Activated naive CD4-positive, alpha-beta T cell treated with anti-CD3 and anti-CD28 coated beads, Interleukin-2, amount 50 U/mL, for 72 hours (primary cell): Measurements from ENCODE around the gene POU2AF1. TPM values are rescaled to one million over a fixed set of nuclear protein-coding genes. Genes with fewer than 3 reads are reported as not detected.

Source experiments
- ATAC-seq, 2 donors: fragments of 150-1000 bp; cut with Tn5 transposase; 2 replicates each; pipeline ENCODE4 v1.10.0; 2021; ENCODE audit warnings: mild to moderate bottlenecking in 2 of 2, moderate library complexity in 2 of 2
- DNase-seq, 2 donors: peaks; one replicate each; pipeline ENCODE4 v3.0.0; 2021 to 2022; ENCODE audit warnings: low spot score in 2 of 2
- H3K27ac Mint-ChIP-seq, 2 donors: one replicate each; pipeline ENCODE4 v1.8.0; 2022; ENCODE audit warnings: mild to moderate bottlenecking in 2 of 2, mixed read lengths in 2 of 2
- H3K36me3 Mint-ChIP-seq, 2 donors: one replicate each; pipeline ENCODE4 v1.8.0; 2022; ENCODE audit warnings: mixed read lengths in 2 of 2
- H3K9me3 Mint-ChIP-seq, 2 donors: one replicate each; pipeline ENCODE4 v1.8.0; 2022; ENCODE audit warnings: mixed read lengths in 2 of 2
- total RNA-seq, 2 donors: library from RNA; stranded (reverse); gene quantifications; one replicate each; pipeline ENCODE4 v1.2.3, GENCODE V29; 2022

POU2AF1 gene
- total RNA-seq, 2 donors from 2014 or later: 3.2 to 11.0 TPM

DNA sequence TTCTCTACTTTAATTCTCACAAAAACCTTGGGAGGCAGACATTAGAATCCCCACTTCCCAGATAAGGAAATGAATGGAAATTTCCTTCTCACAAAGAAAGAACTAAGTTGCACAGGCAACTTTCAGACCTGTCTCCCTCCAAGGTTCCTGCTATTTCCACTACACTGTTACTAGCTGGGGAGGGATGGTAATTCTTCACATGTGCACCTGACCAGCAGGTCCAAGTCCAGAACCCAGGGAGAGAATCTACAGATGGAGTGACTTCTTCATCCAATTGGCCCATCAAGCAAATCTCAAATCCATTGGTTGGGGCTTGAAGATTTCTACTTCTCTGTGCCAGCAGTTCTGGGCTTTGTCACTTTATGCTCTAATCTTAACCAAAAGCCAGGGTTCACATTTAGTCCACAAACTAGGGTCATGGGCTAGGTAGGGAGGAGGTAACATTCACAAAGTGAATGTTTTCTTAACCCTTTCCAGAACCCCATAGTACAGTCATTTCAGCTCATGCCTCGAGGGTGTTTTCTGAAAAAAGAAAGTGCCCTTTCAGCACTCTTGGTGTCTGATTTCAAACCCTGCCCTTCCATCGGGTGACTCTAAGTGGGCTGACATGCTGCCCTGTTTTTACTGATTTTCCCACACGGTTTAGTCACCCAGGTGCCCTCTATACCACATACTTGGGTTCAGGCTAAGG, 2.7 kb downstream of the POU2AF1 start:
- no peaks in the 10 kb centered on the region for H3K36me3 Mint-ChIP-seq
- H3K27ac Mint-ChIP-seq: peak overlapping the region in 1 of 2 donors; percentile 85
- peak; percentile 34 to 60 for DNase-seq
- H3K9me3 Mint-ChIP-seq: peaks cover 0 to 4% of the 10 kb centered on the region in 2 donors
- ATAC-seq: peak; percentile 43 to 58

DNA sequence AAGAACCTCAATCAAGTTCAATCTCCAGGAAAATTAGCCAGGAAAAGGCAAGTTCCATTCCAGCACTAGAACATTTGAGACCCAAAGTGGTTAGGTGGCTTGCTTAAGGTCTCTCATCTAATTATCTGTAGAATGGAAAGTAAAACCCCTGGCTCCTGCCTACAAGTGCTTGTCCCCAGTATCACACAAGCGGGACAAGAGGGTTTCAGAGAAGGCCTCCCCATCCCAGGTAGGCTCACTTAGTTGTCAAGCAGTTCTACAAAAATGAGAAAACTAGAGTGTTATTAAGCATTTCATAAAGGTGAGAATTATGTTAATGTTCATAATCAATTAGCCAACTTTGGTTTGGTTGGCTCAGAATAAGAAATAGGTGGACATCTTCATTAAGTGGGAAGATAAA, 5.5 kb downstream of the POU2AF1 start:
- peak overlapping the region in 1 of 2 donors; percentile 17 for H3K27ac Mint-ChIP-seq
- no peak for DNase-seq
- ATAC-seq: no peak
- no peaks in the 10 kb centered on the region for H3K9me3 Mint-ChIP-seq
- peaks cover 0 to 6% of the 10 kb centered on the region in 2 donors for H3K36me3 Mint-ChIP-seq

DNA sequence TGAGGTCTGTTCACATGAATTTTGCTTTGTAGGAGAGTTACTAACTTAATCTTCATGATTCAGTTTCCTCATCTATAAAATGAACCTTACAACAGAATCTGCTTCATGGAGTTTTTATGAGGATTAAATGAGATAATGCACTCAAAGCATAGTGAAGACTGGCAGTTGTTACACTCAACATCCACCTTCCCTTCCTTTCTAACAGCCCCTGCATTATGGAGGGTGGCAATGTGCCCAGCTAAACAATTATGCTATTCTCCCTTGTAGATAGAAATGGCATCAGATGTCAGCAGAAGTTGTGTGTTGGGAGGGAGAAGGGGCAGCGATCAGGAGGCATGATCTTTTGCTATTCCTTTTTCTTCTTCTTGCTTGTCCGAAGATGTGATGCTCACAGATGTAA, 6.5 kb downstream of the POU2AF1 start:
- Mint-ChIP-seq H3K27ac (no peak overlapping the region), H3K36me3 (peaks cover 0 to 8% of the 10 kb centered on the region in 2 donors), H3K9me3 (no peaks in the 10 kb centered on the region)
- no peak for ATAC-seq
- DNase-seq: no peak

DNA sequence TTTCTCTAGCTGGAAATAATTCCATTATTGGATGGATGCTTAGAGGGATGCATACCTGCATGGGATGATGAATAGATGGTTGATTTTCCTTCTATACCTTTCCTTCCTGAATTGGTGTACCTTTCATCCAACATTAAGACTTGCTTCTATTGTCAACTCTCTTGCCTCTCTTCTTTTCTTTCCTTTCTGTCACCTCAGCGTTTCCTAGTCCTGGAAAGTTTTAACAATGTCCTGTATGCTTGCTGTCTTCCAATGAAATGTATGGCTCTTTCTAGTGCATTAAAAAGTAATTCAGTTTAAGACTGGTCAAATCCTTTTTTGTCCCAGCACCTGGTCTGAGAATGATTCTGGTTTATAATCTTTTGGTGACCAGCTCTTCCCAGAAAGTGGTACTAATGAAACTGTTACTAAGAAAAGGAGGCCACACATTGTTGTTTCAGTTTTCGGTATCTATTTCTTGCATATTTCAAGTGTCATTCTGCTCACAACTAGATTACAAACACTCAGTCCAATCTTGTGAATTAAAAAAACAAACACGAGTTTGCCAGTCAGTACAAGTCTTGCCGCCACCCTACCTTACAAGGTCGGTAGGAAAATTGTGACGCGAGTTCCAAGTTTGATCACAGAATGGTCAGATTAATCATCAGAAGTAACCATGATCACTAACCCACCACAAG, 8.0 kb downstream of the POU2AF1 start:
- ATAC-seq: peak; percentile 81 to 92
- H3K36me3 Mint-ChIP-seq: peaks cover 0 to 12% of the 10 kb centered on the region in 2 donors
- peak overlapping the region; percentile 76 to 86 for H3K27ac Mint-ChIP-seq
- DNase-seq: peak in 1 of 2 donors; percentile 31
- peaks cover 0 to 2% of the 10 kb centered on the region in 2 donors for H3K9me3 Mint-ChIP-seq

DNA sequence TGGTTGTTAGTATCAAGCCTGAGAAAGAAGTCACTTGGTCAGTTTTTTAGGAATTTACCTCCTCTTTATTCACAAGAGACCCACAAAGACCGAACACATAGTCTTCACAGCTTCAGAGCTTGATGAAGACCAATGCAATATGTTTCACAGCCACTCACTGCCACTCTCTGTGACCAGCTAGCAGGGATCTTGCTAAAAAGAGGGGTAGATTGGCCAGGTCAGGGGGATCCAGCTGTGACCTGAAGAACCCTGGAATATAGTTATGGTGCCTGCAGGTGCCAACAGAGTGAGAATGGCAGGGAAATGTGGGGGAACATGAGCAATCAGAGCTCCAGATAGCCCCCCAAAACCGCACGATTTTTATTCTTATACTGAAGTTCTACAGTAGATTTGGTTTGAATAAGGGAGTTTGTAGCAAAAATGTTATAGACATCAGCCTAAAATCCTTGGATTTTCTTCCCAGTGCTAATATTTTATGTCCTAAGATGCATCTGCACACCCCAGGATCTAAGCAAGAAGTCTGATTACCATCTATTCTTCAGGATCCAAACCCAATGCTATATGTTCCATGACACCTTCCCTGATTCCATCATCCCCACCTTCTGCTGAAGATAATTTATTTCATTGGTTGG, 8.7 kb downstream of the POU2AF1 start:
- peaks cover 0 to 4% of the 10 kb centered on the region in 2 donors for H3K9me3 Mint-ChIP-seq
- H3K36me3 Mint-ChIP-seq: peaks cover 0 to 12% of the 10 kb centered on the region in 2 donors
- no peak for ATAC-seq
- no peak for DNase-seq
- peak overlapping the region in 1 of 2 donors; percentile 76 for H3K27ac Mint-ChIP-seq

DNA sequence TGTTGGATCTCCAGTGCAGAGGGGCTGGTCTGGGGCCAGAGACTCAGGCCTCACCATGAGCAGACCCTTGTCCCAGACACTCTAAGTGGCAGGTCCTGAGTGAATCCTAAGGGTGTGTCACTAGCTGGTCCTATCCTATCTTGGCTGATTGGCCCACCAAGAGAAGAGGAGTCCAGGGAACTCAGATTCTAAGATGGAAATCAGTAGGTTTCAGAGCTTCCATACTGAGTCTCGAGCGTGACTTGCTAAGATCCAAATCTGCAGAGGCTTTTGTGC, 10.9 kb downstream of the POU2AF1 start:
- DNase-seq (no peak), ATAC-seq (no peak)
- Mint-ChIP-seq H3K9me3 (peaks cover 0 to 4% of the 10 kb centered on the region in 2 donors), H3K36me3 (peaks cover 0 to 12% of the 10 kb centered on the region in 2 donors), H3K27ac (no peak overlapping the region)

DNA sequence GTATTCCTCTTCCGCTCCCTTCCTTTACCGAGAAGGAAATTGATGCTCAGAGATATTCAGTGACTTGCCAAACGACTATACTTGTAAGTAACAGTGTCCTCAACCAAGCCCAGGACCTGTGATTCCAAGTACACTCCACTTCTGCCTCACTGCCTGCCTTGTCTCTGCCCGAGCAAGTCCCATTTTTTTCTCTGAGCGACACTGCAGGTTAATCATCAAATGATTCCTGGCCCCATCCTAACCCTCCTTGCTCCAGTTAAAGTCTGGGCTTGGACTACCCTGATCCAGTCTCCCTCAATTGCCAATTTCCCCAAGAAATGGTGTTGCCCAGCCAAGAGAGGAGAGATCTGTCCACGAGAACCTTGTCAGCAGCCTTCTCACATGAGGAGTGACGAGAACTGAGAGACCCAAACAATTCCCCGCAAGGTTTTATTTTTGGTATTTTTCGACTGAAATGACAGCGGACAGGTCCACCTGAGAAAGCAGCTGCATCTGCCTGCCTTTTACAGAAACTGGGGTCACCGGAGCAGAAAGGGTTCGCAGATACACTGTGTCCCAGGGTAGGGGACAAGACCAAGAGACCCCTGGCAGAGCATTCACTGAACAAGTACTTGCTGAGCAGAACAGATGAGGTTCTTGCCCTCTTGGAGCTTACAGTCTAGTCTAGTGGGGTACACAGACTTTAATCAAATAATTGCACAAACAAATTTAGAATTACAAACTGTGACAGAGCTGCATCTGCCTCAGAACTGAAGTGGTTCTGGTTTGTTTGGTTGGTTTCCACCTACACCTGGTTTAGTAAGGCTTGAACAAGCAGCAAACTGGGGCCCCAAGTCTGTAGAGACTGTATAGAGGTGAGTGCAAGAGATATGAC, 11.4 kb downstream of the POU2AF1 start:
- ATAC-seq (no peak), DNase-seq (no peak)
- Mint-ChIP-seq H3K36me3 (peaks cover 0 to 12% of the 10 kb centered on the region in 2 donors), H3K27ac (peak overlapping the region in 1 of 2 donors; percentile 45), H3K9me3 (peaks cover 0 to 4% of the 10 kb centered on the region in 2 donors)

DNA sequence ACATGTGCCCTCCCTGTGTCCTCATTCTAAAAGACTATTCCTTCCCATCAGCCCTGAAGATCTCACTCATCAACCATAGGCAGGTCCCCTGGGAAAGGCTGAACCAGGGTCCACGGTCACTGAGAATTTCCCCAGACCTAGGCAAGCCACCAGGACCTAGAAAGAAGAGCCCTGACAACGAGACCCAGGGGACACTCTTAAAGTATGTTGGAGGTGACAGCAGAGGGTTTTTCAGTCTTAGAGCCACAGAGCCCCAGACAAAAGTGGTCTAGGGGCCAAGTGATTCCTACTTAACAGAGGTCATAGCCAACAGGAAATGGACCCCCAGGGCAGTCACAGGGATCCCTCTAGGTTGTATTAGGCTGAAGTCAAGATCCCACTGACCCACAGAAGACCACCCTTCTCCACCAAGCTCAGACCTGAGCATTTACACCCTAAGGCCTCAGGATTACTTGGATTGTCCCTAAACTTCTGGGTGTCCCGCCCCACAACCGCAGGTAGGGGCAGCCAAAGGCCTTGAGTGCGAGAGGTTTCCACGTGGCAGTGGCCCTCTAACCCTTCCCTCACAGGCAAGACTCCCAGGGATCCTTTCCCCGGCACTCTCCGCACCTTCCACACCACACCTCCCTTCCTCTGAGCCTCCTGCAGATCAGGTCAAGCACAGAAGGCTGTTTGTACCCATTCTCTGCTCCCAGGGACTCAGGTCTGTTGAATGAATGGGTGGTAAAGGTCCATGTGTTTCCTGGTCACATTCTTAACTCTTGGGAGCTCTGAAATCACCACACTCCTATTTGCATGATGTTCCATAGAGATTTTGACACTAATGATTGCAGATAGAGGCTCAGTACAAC, 12.3 kb downstream of the POU2AF1 start:
- ATAC-seq: no peak
- H3K9me3 Mint-ChIP-seq: peaks cover 0 to 4% of the 10 kb centered on the region in 2 donors
- no peak overlapping the region for H3K27ac Mint-ChIP-seq
- H3K36me3 Mint-ChIP-seq: peaks cover 0 to 12% of the 10 kb centered on the region in 2 donors
- DNase-seq: no peak

DNA sequence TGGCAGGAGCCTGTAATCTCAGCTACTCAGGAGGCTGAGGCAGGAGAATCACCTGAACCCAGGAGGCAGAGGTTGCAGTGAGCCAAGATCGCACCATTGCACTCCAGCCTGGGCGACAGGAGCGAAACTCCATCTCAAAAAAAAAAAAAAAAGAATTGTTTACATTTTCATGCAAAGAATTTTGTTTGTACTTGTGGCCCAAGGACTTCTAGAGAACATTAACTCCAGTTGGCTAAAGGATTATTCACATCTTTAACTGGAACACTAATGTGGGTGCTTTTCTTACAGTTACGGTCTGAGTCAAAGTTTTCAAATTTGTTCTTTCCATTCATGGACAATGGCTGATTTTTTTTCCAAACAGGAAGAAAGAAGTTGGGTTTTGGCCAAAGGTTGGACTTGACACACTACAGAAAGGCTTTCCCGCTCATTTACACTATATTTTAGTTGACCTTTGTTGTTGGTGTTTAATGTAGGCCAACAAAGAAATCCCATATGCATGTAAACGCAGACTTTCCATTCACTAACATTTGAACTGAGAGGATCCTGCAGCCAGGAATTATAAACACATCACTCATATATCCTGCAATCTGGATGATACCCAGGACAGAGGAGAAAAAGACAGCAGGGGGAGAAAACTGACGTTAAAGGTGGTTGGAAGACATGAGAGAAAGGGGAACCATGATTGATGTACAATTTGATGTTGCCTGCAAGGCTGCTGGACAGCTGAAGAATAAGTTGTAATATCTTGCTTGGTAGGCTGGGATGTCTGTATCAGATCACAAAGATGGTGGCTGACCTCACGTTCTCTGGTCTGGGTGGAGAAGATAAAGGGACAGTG, 13.1 kb downstream of the POU2AF1 start:
- no peak for DNase-seq
- Mint-ChIP-seq H3K36me3 (peaks cover 0 to 12% of the 10 kb centered on the region in 2 donors), H3K9me3 (peaks cover 0 to 4% of the 10 kb centered on the region in 2 donors), H3K27ac (no peak overlapping the region)
- ATAC-seq: no peak

DNA sequence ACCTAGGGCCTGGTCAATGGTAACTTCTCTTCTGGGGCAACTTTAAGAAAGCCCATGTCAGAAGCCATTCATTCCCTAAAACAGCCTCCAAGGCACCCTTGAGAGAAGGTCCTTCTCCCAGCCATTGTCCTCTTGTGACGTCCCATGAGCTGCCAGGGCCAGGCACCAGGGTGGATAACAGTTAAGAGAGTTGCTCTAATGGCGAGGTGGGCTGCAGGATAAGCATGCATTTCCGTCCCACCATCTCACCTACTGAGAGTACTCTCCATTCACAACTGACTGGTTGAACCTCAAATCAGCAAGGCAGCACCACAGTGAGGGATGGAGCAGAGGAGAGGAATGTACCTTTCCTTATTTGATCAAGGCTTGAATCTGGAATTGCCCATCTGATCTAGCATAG, 14.6 kb downstream of the POU2AF1 start:
- H3K27ac Mint-ChIP-seq: no peak overlapping the region
- peaks cover 0 to 8% of the 10 kb centered on the region in 2 donors for H3K36me3 Mint-ChIP-seq
- peaks cover 0 to 4% of the 10 kb centered on the region in 2 donors for H3K9me3 Mint-ChIP-seq
- ATAC-seq (no peak), DNase-seq (no peak)

DNA sequence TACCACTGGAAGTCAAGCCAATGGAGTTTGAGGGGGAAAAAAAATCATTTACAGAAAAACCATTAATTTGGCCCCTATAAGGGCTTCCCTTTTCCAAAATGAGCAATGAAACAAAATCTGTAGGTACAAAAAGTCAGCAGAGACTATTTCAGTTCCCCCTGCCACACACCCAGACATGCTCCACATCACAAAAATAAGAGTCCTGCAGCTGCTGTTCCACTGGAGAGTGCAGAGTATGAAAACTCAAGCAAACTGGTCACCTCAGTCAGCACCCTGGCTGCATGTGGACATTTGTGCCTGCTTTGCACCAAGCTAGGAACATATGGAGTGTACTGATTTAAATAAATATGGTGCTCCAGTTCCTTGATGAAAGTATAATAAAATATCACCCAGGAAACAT, 15.1 kb downstream of the POU2AF1 start:
- no peak for DNase-seq
- H3K9me3 Mint-ChIP-seq: peaks cover 0 to 4% of the 10 kb centered on the region in 2 donors
- peaks cover 0 to 6% of the 10 kb centered on the region in 2 donors for H3K36me3 Mint-ChIP-seq
- H3K27ac Mint-ChIP-seq: no peak overlapping the region
- ATAC-seq: no peak

DNA sequence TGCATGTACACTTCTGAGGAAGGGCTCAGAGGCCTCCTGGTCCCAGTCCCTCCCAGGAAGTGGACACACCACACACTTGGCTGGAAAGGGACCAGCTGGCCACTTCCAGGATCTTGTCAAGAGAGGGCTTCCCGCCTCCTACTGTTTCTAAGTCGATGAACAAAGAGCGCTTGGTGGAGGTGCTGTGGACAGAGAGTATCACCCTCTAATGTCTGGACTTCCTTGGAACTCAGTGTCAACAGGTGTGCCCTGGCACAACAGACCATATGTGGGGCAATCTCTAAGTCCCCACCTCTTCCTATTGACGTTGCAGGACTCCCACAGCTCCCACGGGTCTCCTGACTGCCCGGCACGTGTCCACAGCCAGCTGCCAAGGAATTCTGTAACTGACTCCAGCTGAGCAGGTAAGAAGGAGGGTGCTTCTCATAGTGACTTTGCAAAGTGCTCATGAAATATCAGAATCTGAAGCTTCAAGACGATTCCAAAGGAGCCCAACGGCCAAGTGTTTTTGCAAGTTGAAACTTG, 16.1 kb downstream of the POU2AF1 start:
- Mint-ChIP-seq H3K9me3 (peaks cover 0 to 4% of the 10 kb centered on the region in 2 donors), H3K36me3 (peaks cover 0 to 6% of the 10 kb centered on the region in 2 donors), H3K27ac (no peak overlapping the region)
- ATAC-seq (no peak), DNase-seq (no peak)

DNA sequence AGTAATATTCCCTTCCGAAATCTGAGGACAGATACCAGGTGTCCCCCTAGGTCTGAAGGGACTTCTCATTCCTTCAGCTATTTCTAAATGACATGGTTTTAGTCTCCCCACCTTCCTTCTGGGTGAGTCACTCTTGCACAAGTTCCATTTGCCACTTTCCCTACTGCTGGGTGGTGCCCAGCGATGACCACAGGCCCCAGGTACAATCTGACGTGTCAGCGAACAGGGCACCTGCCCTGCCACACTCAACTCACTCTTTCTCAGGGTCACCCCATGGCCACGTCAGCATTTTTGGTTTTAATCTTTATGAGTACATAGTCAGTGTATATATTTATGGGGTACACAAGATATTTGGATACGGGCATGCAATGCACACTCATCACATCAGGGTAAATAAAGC, 17.2 kb downstream of the POU2AF1 start:
- Mint-ChIP-seq H3K27ac (no peak overlapping the region), H3K36me3 (no peaks in the 10 kb centered on the region)

DNA sequence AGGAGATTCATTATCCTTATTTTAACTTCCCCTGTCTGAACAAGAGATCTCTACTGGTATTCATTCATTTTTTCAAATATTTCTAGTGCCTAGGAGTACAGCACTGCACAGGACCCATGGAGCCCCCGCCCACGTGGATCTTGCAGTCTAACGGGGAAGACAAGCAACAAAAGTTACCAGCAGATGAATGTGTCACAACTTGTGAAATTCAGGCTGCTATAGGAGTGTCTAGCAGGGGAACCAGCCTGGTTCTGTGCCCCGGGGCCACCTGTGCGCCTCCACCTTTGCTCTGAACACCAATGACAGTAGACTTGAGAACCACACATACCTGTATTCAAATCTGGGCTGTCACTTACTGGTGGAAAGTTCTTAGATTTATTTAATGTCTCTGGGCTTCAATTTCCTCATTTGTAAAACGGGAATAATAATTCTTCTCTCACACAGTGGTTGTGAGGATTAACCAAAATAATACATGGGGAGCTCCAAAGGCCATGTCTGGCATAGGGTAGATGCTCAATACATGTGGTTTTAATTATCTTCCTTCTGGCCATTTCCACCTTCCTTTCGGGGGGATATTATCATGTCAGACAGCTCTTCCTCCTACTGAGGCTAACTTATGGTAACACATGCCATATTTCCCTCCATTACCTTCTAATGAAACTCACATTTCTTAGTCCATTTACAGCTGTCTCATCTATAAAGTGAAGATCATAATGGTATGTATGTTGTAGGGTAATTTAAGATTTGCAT, 17.8 kb downstream of the POU2AF1 start:
- Mint-ChIP-seq H3K36me3 (no peaks in the 10 kb centered on the region), H3K9me3 (peaks cover 0 to 4% of the 10 kb centered on the region in 2 donors), H3K27ac (no peak overlapping the region)
- ATAC-seq: no peak
- DNase-seq: no peak

More for the DNA sequence above, 17.2 kb downstream of the POU2AF1 start:
- peaks cover 0 to 4% of the 10 kb centered on the region in 2 donors for H3K9me3 Mint-ChIP-seq
- DNase-seq: no peak
- ATAC-seq: peak in 1 of 2 donors; percentile 36
